Tibial artery (tissue), 4 donors: ENCODE results near the gene PDE6D.

ENCODE experiments used
- DNase-seq, 2 donors: peaks; one replicate each; pipeline ENCODE4 v3.0.0-alpha.2; 2019
- H3K27ac ChIP-seq, 2 donors: fragments of 200-600 bp; sonication (generic) in 1 of 2; 1 replicate in 1 of 2; 2 replicates in 1 of 2; pipeline ENCODE4 v1.5.1; 2018 to 2019; ENCODE audit warnings: mild to moderate bottlenecking in 1 of 2
- H3K27me3 ChIP-seq, 2 donors: fragments of 200-600 bp; sonication (generic) in 1 of 2; one replicate each; pipeline versions ENCODE4 v1.5.1 to v1.6.0; 2016 to 2019
- H3K36me3 ChIP-seq, 3 donors: fragments of 200-600 bp; sonication (generic) in 2 of 3; one replicate each; pipeline ENCODE4 v1.5.1; 2016 to 2019; ENCODE audit warnings: mild to moderate bottlenecking in 2 of 3
- H3K4me1 ChIP-seq, 4 donors: fragments of 200-600 bp; sonication (generic) in 2 of 4; 1 replicate in 3 of 4; 2 replicates in 1 of 4; pipeline ENCODE4 v1.5.1; 2016 to 2019
- H3K4me3 ChIP-seq, 2 donors: fragments of 200-600 bp; sonication (generic) in 1 of 2; 1 replicate in 1 of 2; 2 replicates in 1 of 2; pipeline ENCODE4 v1.5.1; 2018 to 2019; ENCODE audit warnings: mild to moderate bottlenecking in 2 of 2
- H3K9me3 ChIP-seq, 3 donors: fragments of 200-600 bp; sonication (generic) in 1 of 3; one replicate each; pipeline ENCODE4 v1.5.1; 2016 to 2019
- intact Hi-C: fragments of 100-400 bp; cut with DNase I; formaldehyde crosslinking; loops from one replicate; pipeline ENCODE4 v1.15.0; 2023; ENCODE audit warnings: low total_unique reads
- TF ChIP-seq, protein P1 (sequence below), 2 experiments: fragments of 200-600 bp in 1 of 2; fragments of 450-650 bp in 1 of 2; IDR thresholded peaks; one replicate each; pipeline ENCODE4 v1.5.1; 2017 to 2019; ENCODE audit warnings: antibody characterized with exemption in 2 of 2, mild to moderate bottlenecking in 1 of 2, moderate library complexity in 1 of 2

PDE6D gene

DNA sequence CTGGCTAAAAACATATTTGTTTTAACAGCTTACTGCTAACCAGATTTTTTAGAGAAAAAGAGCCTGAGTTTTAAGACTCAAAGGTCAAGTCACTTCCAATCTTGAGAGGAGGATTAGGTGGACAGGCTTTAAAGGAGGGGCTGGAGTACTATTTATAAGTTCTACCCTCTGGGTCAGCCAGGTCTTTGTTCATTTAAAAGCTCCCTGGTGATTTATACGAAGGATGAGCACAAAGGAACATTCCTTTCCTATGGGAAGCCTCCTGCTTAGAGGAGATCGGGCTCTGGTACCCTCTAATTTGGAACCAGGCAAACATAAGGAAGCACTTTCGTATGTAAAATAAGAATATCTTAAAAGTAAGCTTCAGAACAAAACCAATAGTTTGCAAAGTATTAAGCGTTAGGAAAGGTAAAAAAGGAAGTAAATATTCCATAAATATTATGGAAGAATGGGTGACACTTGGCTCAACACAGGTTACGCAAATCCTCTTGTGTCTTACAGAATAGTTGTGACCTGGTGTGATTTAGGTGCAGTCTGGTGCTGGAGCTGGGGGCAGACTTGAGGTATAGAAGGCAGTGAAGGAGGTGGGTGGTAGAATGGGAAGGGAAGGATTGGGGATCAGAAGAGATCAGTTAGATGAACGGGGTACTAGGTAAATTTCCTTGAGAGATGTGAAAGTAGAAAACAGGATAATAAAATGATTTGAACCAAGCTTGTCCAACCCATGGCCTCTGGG lies 35.6 kb downstream of the PDE6D start:
- DNase-seq: no peak
- intact Hi-C loops: no loop called here
- Histone ChIP-seq H3K36me3 (no peaks in the 10 kb centered on the region), H3K27me3 (no peaks in the 10 kb centered on the region), H3K4me1 (no peaks in the 10 kb centered on the region), H3K4me3 (no peak overlapping the region), H3K27ac (no peak overlapping the region), H3K9me3 (no peaks in the 10 kb centered on the region)
- TF ChIP-seq, protein P1, sequence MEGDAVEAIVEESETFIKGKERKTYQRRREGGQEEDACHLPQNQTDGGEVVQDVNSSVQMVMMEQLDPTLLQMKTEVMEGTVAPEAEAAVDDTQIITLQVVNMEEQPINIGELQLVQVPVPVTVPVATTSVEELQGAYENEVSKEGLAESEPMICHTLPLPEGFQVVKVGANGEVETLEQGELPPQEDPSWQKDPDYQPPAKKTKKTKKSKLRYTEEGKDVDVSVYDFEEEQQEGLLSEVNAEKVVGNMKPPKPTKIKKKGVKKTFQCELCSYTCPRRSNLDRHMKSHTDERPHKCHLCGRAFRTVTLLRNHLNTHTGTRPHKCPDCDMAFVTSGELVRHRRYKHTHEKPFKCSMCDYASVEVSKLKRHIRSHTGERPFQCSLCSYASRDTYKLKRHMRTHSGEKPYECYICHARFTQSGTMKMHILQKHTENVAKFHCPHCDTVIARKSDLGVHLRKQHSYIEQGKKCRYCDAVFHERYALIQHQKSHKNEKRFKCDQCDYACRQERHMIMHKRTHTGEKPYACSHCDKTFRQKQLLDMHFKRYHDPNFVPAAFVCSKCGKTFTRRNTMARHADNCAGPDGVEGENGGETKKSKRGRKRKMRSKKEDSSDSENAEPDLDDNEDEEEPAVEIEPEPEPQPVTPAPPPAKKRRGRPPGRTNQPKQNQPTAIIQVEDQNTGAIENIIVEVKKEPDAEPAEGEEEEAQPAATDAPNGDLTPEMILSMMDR (IDR thresholded peaks at IDR 0.05): no peak

DNA sequence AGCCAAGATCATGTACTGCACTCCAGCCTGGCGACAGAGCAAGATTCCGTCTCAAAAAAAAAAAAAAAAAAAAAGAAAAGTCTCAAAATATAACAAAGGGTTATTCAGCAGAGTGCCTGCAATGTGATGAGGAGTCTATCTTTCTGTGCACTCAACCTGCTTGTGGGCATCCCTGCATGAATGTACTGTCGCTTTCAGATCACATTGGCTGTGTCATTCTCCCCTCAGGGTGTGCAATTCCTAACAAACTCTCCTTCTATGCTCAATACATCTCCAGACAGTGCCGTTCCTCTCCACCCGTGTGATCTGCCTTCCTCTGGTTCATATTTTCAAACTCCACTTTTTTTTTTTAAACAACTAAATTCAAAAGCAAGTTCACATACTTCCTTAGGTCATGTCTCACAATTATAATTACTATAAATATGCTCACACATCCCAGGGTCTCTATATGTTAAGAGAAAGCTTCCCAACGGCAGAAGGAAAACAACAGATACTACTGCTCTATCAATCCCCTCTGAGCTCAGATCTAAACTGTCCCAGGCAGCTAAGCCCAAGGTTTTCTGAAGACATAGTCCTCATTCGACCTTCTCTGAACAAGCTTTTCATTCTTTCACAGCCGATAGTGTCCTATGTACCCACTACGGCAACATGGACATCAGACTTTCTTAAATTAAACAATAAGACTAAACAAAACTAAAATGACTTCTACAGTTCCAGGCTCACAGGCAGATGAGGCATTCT lies 37.5 kb downstream of the PDE6D start:
- intact Hi-C loops: no loop called here
- TF ChIP-seq, protein P1 (IDR thresholded peaks at IDR 0.05): no peak
- H3K36me3 ChIP-seq: peaks cover under 1 to 3% (median 3%) of the 10 kb centered on the region in 3 donors
- no peak overlapping the region for H3K27ac ChIP-seq
- H3K9me3 ChIP-seq: no peaks in the 10 kb centered on the region
- DNase-seq: no peak
- no peaks in the 10 kb centered on the region for H3K4me1 ChIP-seq
- no peaks in the 10 kb centered on the region for H3K27me3 ChIP-seq
- H3K4me3 ChIP-seq: no peak overlapping the region

DNA sequence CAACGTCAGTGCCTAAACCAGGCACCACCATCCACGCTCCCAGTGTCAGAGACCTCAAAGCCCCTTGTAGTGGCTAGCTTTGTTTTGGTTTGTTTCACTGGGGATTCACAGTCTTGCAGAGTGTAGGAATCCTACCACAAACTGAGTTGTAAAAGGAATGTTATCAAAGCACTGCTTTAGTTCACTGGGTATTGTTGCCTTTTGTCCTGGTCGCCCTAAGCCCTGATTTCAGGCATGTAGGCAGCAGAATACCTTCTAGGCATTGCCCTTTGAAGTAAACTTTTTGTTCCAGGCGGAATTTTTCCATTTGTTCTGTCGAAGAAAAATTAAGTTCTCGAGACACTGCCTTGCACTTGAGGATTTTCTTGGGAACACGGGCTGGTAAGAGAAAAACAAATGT lies 43.3 kb downstream of the PDE6D start:
- Histone ChIP-seq H3K9me3 (no peaks in the 10 kb centered on the region), H3K27me3 (no peaks in the 10 kb centered on the region), H3K4me3 (no peak overlapping the region), H3K4me1 (no peaks in the 10 kb centered on the region), H3K36me3 (peaks cover 15 to 43% (median 31%) of the 10 kb centered on the region in 3 donors), H3K27ac (no peak overlapping the region)
- TF ChIP-seq, protein P1 (IDR thresholded peaks at IDR 0.05): no peak
- intact Hi-C loops: no loop called here
- no peak for DNase-seq

DNA sequence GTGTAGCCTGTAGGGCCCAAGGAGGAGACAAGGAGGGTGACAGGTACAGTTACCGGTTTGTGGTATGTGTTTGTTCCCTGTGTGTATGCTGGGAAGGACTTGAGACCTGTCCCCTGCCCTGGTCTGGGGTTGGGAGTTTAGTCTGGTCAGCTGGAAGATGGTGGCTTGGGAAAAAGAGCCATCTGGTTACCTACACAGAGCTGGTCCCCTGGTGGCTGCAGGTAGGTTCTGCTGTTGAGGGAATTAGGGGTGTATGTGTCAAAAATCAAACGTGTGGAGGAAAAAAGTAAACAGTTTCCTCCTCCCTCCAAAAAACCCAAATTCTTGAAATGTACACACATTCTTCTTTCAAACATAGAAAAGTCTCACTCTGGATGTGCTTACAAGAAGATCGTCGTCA lies 48.5 kb downstream of the PDE6D start:
- TF ChIP-seq, protein P1 (IDR thresholded peaks at IDR 0.05): no peak
- no peak overlapping the region for H3K4me3 ChIP-seq
- no peak for DNase-seq
- no peaks in the 10 kb centered on the region for H3K27me3 ChIP-seq
- no peaks in the 10 kb centered on the region for H3K9me3 ChIP-seq
- no peaks in the 10 kb centered on the region for H3K4me1 ChIP-seq
- H3K27ac ChIP-seq: no peak overlapping the region
- H3K36me3 ChIP-seq: peaks cover 23 to 59% (median 25%) of the 10 kb centered on the region in 3 donors
- intact Hi-C loops: no loop called here

DNA sequence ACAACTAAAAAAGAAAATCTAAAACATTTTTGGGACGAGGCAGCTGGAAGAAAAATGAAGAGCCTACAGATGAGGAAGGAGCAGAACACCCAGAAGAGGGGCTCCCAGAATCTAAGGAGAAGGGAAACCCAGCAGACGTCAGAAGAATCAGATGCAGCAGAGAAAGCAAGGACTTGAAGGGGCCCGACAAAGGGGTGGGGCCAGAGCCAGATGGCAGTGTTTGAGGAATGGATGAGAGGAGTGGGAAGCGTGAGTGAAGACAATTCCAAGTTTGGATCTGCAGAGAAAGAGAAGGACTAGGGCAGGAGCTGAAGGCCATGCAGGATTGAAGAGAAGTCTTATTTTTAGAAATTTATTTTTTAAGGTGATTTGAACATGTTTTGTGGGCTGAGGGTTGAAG lies 53.5 kb downstream of the PDE6D start:
- Histone ChIP-seq H3K36me3 (peaks cover 5 to 25% (median 15%) of the 10 kb centered on the region in 3 donors), H3K27ac (no peak overlapping the region), H3K4me1 (no peaks in the 10 kb centered on the region), H3K4me3 (no peak overlapping the region), H3K9me3 (no peaks in the 10 kb centered on the region), H3K27me3 (no peaks in the 10 kb centered on the region)
- DNase-seq: no peak
- TF ChIP-seq, protein P1 (IDR thresholded peaks at IDR 0.05): no peak
- intact Hi-C loops: no loop called here
